Common myeloid progenitor, CD34-positive (primary cell): ENCODE results near the gene SMIM13.

Source experiments
- CTCF ChIA-PET: fragments of 350-600 bp; sonication (Branson Sonifier 250); formaldehyde crosslinking; loops from one replicate; lab custom pipeline; 2021; ENCODE audit warnings: antibody characterized with exemption; lab: Charles Lee
- POLR2A ChIA-PET: fragments of 350-600 bp; sonication (Branson Sonifier 250); formaldehyde crosslinking; loops from one replicate; lab custom pipeline; 2021; ENCODE audit warnings: antibody characterized with exemption; lab: Charles Lee
- DNase-seq, 3 donors: peaks; one replicate each; pipeline versions ENCODE4 v3.0.0 to v3.0.0-alpha.2; 2013
- H3K27ac ChIP-seq, 2 experiments: 1 replicate in 1 of 2; 2 replicates in 1 of 2; pipeline ENCODE4 v1.7.0; 2013; ENCODE audit warnings: inconsistent platforms in 2 of 2, low read length in 2 of 2, mild to moderate bottlenecking in 2 of 2, low read depth in 1 of 2, moderate library complexity in 1 of 2; ENCODE audit not compliant: severe bottlenecking in 2 of 2, insufficient read depth in 1 of 2, poor library complexity in 1 of 2
- H3K27me3 ChIP-seq, 5 experiments: replicated peaks in 2 of 5; 1 replicate in 3 of 5; 2 replicates in 2 of 5; pipeline versions ENCODE4 v1.6.1 to v1.7.0; 2013; ENCODE audit warnings: low read length in 4 of 5, mild to moderate bottlenecking in 2 of 5, moderate library complexity in 2 of 5, inconsistent platforms in 1 of 5; ENCODE audit not compliant: insufficient read depth in 5 of 5, control insufficient read depth in 4 of 5
- H3K36me3 ChIP-seq, 4 experiments: 1 replicate in 2 of 4; 2 replicates in 2 of 4; pipeline versions ENCODE4 v1.6.1 to v1.7.0; 2013; ENCODE audit warnings: low read length in 3 of 4, control low read depth in 1 of 4, mild to moderate bottlenecking in 1 of 4; ENCODE audit not compliant: control insufficient read depth in 4 of 4, insufficient read depth in 4 of 4
- H3K4me1 ChIP-seq, 4 experiments: 1 replicate in 3 of 4; 2 replicates in 1 of 4; pipeline versions ENCODE4 v1.6.1 to v1.7.1; 2013; ENCODE audit warnings: low read length in 3 of 4, mild to moderate bottlenecking in 3 of 4, control low read depth in 1 of 4, inconsistent platforms in 1 of 4, moderate library complexity in 1 of 4; ENCODE audit not compliant: control insufficient read depth in 4 of 4, insufficient read depth in 4 of 4; ENCODE audit errors: control extremely low read depth in 1 of 4
- H3K4me3 ChIP-seq, 7 experiments: 1 replicate in 4 of 7; 2 replicates in 3 of 7; pipeline versions ENCODE4 v1.5.1 to v1.7.0; 2013; ENCODE audit warnings: mild to moderate bottlenecking in 7 of 7, low read length in 6 of 7, moderate library complexity in 6 of 7, inconsistent platforms in 2 of 7, low read depth in 2 of 7, control low read depth in 1 of 7; ENCODE audit not compliant: insufficient read depth in 4 of 7, control insufficient read depth in 1 of 7; ENCODE audit errors: extremely low read depth in 1 of 7
- H3K9me3 ChIP-seq, 5 experiments: 1 replicate in 4 of 5; 2 replicates in 1 of 5; pipeline versions ENCODE4 v1.6.1 to v1.7.1; 2013; ENCODE audit warnings: low read length in 4 of 5, mild to moderate bottlenecking in 2 of 5, inconsistent platforms in 1 of 5, low read depth in 1 of 5, moderate library complexity in 1 of 5; ENCODE audit not compliant: control insufficient read depth in 4 of 5, insufficient read depth in 2 of 5; ENCODE audit errors: control extremely low read depth in 1 of 5
- WGBS: methylation state at CpG from one replicate; pipeline ENCODE4 v1.1.5; 2013; ENCODE audit not compliant: insufficient coverage; 5-methylcytosine and 5-hydroxymethylcytosine counted together

Gene SMIM13

DNA sequence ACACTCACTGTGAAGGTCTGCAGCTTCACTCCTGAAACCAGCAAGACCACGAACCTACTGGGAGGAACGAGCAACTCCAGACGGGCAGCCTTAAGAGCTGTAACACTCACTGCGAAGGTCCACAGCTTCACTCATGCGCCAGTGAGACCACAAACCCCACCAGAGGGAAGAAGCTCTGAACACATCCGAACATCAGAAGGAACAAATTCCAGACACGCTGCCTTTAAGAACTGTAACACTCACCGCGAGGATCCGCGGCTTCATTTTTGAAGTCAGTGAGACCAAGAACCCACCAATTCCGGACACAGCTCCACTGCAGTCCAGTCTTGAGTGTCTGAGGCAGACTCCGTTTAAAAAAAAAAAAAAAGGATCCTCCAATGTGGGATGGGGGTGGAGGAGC, 78.3 kb downstream of the SMIM13 start:
- POLR2A ChIA-PET, result no interaction called here
- no peaks in the 10 kb centered on the region for H3K36me3 ChIP-seq
- H3K4me3 ChIP-seq, result no peak overlapping the region
- WGBS, result 95% methylated on average over 13 of the region's 13 CpGs
- H3K27me3 ChIP-seq, result no peaks in the 10 kb centered on the region
- no peak overlapping the region for H3K27ac ChIP-seq
- H3K9me3 ChIP-seq, result no peaks in the 10 kb centered on the region
- peaks cover 0 to 3% (median 0%) of the 10 kb centered on the region in 4 experiments for H3K4me1 ChIP-seq
- DNase-seq, result no peak
- CTCF ChIA-PET, result interaction anchor here (0.6 to 9.6 kb wide), 23 partner anchors 8 to 1118 kb away, joined by 3 to 103 read pairs (median 4); partner anchors contain the start of genes EDN1 and NEDD9

DNA sequence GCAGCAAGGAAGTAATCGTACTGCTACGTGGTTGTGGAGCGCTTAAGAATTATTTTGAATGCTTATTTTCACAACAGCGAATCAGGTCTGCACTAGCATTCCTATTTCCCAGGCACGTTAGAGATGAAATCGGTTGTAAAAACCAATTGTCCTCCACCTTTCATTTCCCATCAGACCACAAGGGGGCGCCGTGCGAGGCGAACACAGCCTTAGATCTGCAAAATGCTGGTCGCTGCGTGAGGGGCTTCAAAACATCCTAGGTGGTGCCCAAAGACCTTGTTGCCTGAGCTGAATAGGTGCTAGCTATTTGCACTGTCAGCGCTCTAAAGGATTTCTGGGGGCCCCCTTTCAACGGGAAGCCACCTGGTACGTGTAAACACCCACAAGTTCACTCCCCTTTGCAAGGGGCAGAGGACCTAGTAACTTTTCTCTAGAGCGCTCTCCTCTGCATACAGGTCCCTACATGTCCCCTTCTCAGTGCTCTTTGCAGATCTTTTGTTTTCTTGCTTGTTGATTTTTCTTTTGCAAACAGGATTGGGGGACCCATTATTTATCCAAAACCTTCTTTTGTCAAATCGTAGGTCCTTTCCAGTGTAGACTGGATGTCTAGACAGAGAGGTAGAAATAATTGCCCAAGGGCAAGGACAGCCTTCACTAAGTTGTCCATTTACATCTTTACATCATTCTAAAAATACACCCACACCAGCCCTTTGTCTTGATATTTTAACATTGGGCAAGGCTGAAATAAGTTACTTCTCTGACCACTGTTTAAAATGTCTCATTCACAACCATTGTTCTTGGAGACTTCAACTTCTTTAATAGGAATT, 79.1 kb downstream of the SMIM13 start:
- Histone ChIP-seq H3K36me3 (no peaks in the 10 kb centered on the region), H3K27me3 (no peaks in the 10 kb centered on the region), H3K27ac (no peak overlapping the region), H3K4me3 (peak overlapping the region in 1 of 7 experiments; percentile 36), H3K9me3 (no peaks in the 10 kb centered on the region), H3K4me1 (peaks cover 0 to 3% (median 0%) of the 10 kb centered on the region in 4 experiments)
- ChIA-PET CTCF (interaction anchor here (0.8 to 9.6 kb wide), 16 partner anchors 8 to 1117 kb away, joined by 3 to 103 read pairs (median 4); partner anchors contain the start of genes EDN1 and NEDD9), POLR2A (no interaction called here)
- WGBS, result 14% methylated on average over 15 of the region's 17 CpGs
- DNase-seq, result peak; percentile 56 to 76 (median 71)

DNA sequence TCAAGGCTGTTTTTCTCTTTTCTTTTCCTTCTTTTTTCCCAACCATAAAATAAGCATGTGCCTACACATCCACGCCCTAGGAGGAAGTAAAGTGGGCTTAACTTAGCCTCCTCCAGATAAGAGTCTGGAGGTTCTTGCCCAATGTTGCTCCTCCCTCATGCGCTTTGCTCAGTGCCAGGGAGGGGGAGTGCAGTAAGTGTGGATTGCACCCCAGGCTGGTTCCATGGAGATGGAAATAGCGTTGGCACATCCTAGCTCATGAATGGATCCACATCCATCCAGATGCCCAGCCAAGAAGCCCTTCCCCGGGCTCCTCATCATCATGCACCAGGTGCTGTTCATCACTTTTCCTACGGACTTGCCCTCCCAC, 80.6 kb downstream of the SMIM13 start:
- Histone ChIP-seq H3K4me1 (peaks cover 0 to 3% (median 0%) of the 10 kb centered on the region in 4 experiments), H3K4me3 (no peak overlapping the region), H3K27ac (no peak overlapping the region), H3K9me3 (no peaks in the 10 kb centered on the region), H3K36me3 (no peaks in the 10 kb centered on the region), H3K27me3 (no peaks in the 10 kb centered on the region)
- DNase-seq, result no peak
- ChIA-PET POLR2A (no interaction called here), CTCF (interaction anchor here (0.7 to 9.6 kb wide), 4 partner anchors 17 to 1464 kb away, joined by 3 to 103 read pairs (median 6); no protein-coding TSS in a partner anchor)
- WGBS, result 94% methylated on average over 5 of the region's 5 CpGs

DNA sequence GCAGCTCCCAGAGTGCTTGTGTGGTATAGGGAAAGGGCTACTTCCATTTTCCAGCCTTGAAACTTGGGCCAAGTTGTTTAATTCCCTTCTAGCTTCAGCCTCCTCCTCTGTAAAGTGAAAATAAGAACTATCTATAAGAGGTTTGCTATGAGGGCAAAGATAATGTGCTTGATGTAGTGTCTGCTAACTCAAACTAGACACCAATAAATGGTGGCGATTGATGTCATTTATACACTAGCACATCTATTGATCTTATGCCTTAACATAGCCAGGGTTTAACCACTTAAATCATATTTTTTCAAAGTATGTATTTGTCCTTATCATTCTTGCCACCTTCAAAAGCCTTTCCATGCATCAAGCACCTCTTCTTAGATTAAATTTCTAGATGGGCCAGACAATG, 83.6 kb downstream of the SMIM13 start:
- DNase-seq, result no peak
- Histone ChIP-seq H3K9me3 (peaks cover 0 to 7% (median 0%) of the 10 kb centered on the region in 5 experiments), H3K36me3 (no peaks in the 10 kb centered on the region), H3K27ac (no peak overlapping the region), H3K27me3 (no peaks in the 10 kb centered on the region), H3K4me3 (no peak overlapping the region), H3K4me1 (peaks cover 0 to 3% (median 0%) of the 10 kb centered on the region in 4 experiments)
- ChIA-PET CTCF (interaction anchor here (0.6 to 9.6 kb wide), 6 partner anchors 9 to 413 kb away, joined by 3 to 103 read pairs (median 4); no protein-coding TSS in a partner anchor), POLR2A (no interaction called here)
- no CpG with 5 or more reads among the region's 1 CpG for WGBS

DNA sequence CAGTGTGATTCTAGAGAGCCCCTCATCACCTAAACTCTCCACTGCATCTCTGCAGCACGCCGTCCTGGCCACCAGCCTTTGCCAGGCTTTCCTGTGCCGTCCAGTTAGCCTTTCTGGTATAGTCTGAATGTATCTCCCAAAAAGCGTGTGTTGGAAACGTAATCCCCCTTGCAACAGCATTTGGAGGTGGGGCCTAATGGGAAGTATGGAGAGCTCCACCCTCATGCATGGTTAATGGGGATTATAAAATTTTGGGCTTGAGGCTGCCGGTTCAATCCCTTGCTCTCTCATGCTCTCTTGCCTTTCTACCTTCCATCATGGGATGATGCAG, 85.4 kb downstream of the SMIM13 start:
- Histone ChIP-seq H3K27me3 (no peaks in the 10 kb centered on the region), H3K36me3 (no peaks in the 10 kb centered on the region), H3K9me3 (peaks cover 0 to 7% (median 0%) of the 10 kb centered on the region in 5 experiments), H3K4me1 (no peaks in the 10 kb centered on the region), H3K27ac (no peak overlapping the region), H3K4me3 (no peak overlapping the region)
- POLR2A ChIA-PET, result no interaction called here
- CTCF ChIA-PET, result interaction anchor here (1.8 kb wide), 1 partner anchor 10 kb away, joined by 6 read pairs; no protein-coding TSS in a partner anchor
- no peak for DNase-seq
- 98% methylated on average over 6 of the region's 6 CpGs for WGBS

DNA sequence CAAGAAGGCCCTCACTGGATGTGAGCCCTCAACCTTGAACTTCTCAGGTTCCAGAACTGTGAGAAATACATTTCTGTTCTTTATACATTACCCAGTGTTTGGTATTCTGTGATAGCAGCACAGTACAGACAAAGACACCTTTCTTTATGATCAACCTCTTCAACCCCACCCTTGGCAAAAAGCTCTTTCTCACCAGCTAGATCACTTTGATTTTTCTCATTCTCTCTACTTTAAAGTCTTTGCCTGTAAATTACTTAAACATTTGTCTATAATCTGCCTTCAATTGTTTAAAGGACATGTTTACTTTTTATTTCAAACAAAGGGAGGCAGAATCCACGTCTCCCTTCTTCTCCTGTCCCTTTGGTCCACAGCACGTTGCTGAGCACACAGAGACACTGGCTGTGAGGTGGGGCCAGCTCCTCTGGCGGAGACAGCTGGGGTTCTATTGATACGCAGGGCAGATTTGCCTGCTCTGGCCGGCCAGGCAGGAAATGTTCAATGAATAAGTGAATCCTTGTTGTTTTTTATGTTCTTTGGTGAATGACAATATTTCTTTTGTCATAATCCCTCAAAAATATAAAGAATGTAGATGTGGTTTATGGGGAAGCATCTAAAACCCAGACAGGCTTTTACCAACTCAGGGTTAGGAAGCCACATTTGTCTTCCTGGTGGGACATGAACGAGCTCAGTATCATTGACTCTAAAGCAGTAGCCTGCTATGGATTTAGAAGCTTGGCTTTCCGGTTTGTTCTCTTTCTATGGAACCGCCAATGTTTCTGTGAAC, 86.0 kb downstream of the SMIM13 start:
- CTCF ChIA-PET, result interaction anchor here (0.5 to 1.8 kb wide), 4 partner anchors 8 to 237 kb away, joined by 3 to 6 read pairs (median 4); no protein-coding TSS in a partner anchor
- H3K4me1 ChIP-seq, result no peaks in the 10 kb centered on the region
- no peak for DNase-seq
- POLR2A ChIA-PET, result no interaction called here
- H3K9me3 ChIP-seq, result peaks cover 0 to 7% (median 0%) of the 10 kb centered on the region in 5 experiments
- no peaks in the 10 kb centered on the region for H3K36me3 ChIP-seq
- H3K27me3 ChIP-seq, result no peaks in the 10 kb centered on the region
- H3K4me3 ChIP-seq, result no peak overlapping the region
- WGBS, result 100% methylated on average over 3 of the region's 8 CpGs
- no peak overlapping the region for H3K27ac ChIP-seq
